ENCODE measurements around the gene ALDOB. TPM values are rescaled to one million over a fixed set of nuclear protein-coding genes. Genes with fewer than 3 reads are reported as not detected.

The ALDOB gene
- total and polyA plus RNA-seq, 2 of the 13 experiments (the other 11 are each of a cell fraction or from before 2014, with no cell fraction given): 0.29 to 0.97 TPM

- TF ChIP-seq ZNF280D (CRISPR knock-in tag; IDR thresholded peaks at IDR 0.05): 0 out of 2 replicates have a peak, but pooled peaks have one; percentile 42
- no peak for TF ChIP-seq ZNF274 (CRISPR knock-in tag; IDR thresholded peaks at IDR 0.05)
- TF ChIP-seq ZNF142 (CRISPR knock-in tag; IDR thresholded peaks at IDR 0.05): no peak
These were observed 40.9 kb downstream of the ALDOB start (continued) for GRCh38 chr9:101394687-101395086.
